GM12878 (cell line): Measurements from ENCODE around the gene ATP7A. TPM values are rescaled to one million over a fixed set of nuclear protein-coding genes. Genes with fewer than 3 reads are reported as not detected.

Experiments used
- ATAC-seq: fragments of 200-7000 bp; cut with Tn5 transposase; 3 replicates; pipeline ENCODE4 v1.9.1; 2020; ENCODE audit warnings: mild to moderate bottlenecking, moderate library complexity
- BruUV-seq: library from RNA; stranded (reverse); fragments of 400-500 nt; replicated peaks from 2 replicates; lab custom pipeline; 2021; lab: Mats Ljungman, UMichigan
- CTCF ChIA-PET: fragments of 300-600 bp; sonication (Branson Sonifier 250); formaldehyde crosslinking; extraction: SDS; loops from one replicate; lab custom pipeline; 2021; ENCODE audit warnings: inconsistent platforms; lab: Yijun Ruan, JAX
- POLR2A ChIA-PET: fragments of 350-600 bp; formaldehyde crosslinking; extraction: SDS; loops from one replicate; lab custom pipeline; 2021; ENCODE audit warnings: inconsistent platforms; lab: Charles Lee
- RAD21 ChIA-PET: fragments of 300-600 bp; sonication (Branson Sonifier 250); formaldehyde crosslinking; loops from one replicate; lab custom pipeline; 2023; ENCODE audit warnings: antibody characterized with exemption; ENCODE audit not compliant: unreplicated experiment; lab: Charles Lee
- SMC1A ChIA-PET: fragments of 300-600 bp; sonication (Branson Sonifier 250); formaldehyde crosslinking; loops from one replicate; lab custom pipeline; 2023; ENCODE audit not compliant: unreplicated experiment, uncharacterized antibody; lab: Charles Lee
- DNase-seq: peaks from one replicate; pipeline ENCODE4 v3.0.0-alpha.2; 2011; ENCODE audit warnings: low read depth, low spot score
- FAIRE-seq: peaks from 3 replicates; lab custom pipeline; 2011; peaks lifted over from hg19 to GRCh38; lab: Jason Lieb, UNC
- H2AFZ ChIP-seq: 2 replicates; pipeline ENCODE4 v1.6.0; 2011; ENCODE audit warnings: low read depth, low read length, control low read depth; ENCODE audit not compliant: control insufficient read depth
- H3K27ac ChIP-seq: 2 replicates; pipeline ENCODE4 v1.5.1; 2011; ENCODE audit warnings: control low read depth; ENCODE audit not compliant: control insufficient read depth, insufficient read depth
- H3K27me3 ChIP-seq, 2 experiments: replicated peaks in 1 of 2; 2 replicates each; pipeline versions ENCODE4 v1.6.0 to v1.6.1; 2011; ENCODE audit warnings: low read length in 1 of 2; ENCODE audit not compliant: control insufficient read depth in 2 of 2, insufficient read depth in 2 of 2
- H3K36me3 ChIP-seq, 2 experiments: 2 replicates each; pipeline ENCODE4 v1.5.1; 2011; ENCODE audit warnings: low read length in 1 of 2; ENCODE audit not compliant: control insufficient read depth in 2 of 2, insufficient read depth in 2 of 2
- H3K4me1 ChIP-seq: 2 replicates; pipeline ENCODE4 v1.6.1; 2011; ENCODE audit warnings: mild to moderate bottlenecking, low read length, moderate library complexity, mixed read lengths; ENCODE audit not compliant: control insufficient read depth, insufficient read depth
- H3K4me2 ChIP-seq: 2 replicates; pipeline ENCODE4 v1.6.0; 2011; ENCODE audit warnings: control low read depth; ENCODE audit not compliant: control insufficient read depth, insufficient read depth
- H3K4me3 ChIP-seq: fragments of 200-600 bp; sonication (generic); 2 replicates; pipeline ENCODE4 v1.5.1; 2016
- H3K79me2 ChIP-seq: 2 replicates; pipeline ENCODE4 v1.6.0; 2011; ENCODE audit warnings: low read length; ENCODE audit not compliant: control insufficient read depth, insufficient read depth
- H3K9ac ChIP-seq: 2 replicates; pipeline ENCODE4 v1.8.0; 2011; ENCODE audit warnings: low read length, control low read depth, mixed read lengths; ENCODE audit not compliant: control insufficient read depth, insufficient read depth
- H3K9me3 ChIP-seq: replicated peaks from 3 replicates; pipeline ENCODE4 v1.5.1; 2011; ENCODE audit warnings: mild to moderate bottlenecking, low read length; ENCODE audit not compliant: control insufficient read depth, insufficient read depth
- H4K20me1 ChIP-seq: 2 replicates; pipeline ENCODE4 v1.6.0; 2011; ENCODE audit not compliant: control insufficient read depth, insufficient read depth
- ATF3 ChIP-seq: IDR thresholded peaks from 2 replicates; pipeline ENCODE4 v1.6.1; 2011; ENCODE audit warnings: low read depth, mild to moderate bottlenecking, low read length, moderate library complexity, borderline replicate concordance; ENCODE audit errors: extremely low read depth
- BACH1 ChIP-seq: fragments of 450-650 bp; IDR thresholded peaks from 2 replicates; pipeline ENCODE4 v1.6.1; 2017; ENCODE audit warnings: mild to moderate bottlenecking, borderline replicate concordance
- BMI1 ChIP-seq: fragments of 450-650 bp; IDR thresholded peaks from 2 replicates; pipeline ENCODE4 v1.6.1; 2016; ENCODE audit warnings: mild to moderate bottlenecking, moderate library complexity, borderline replicate concordance
- CEBPB ChIP-seq, 2 experiments: fragments of 150-350 bp in 1 of 2; IDR thresholded peaks; 2 replicates each; pipeline ENCODE4 v1.6.1; 2012 to 2014; ENCODE audit warnings: low read depth in 2 of 2, low read length in 2 of 2, borderline replicate concordance in 1 of 2, inconsistent platforms in 1 of 2
- CTCF ChIP-seq, 3 experiments: IDR thresholded peaks in 2 of 3; conservative IDR thresholded peaks in 1 of 3; 2 replicates each; pipeline ENCODE4 v1.5.1; 2011; ENCODE audit warnings: low read depth in 3 of 3, low read length in 3 of 3, mild to moderate bottlenecking in 3 of 3, control low read depth in 2 of 3, moderate library complexity in 2 of 3, inconsistent platforms in 1 of 3, mixed read lengths in 1 of 3; ENCODE audit not compliant: control insufficient read depth in 2 of 3, insufficient read depth in 1 of 3; ENCODE audit errors: extremely low read depth in 1 of 3
- DPF2 ChIP-seq: fragments of 450-650 bp; IDR thresholded peaks from 2 replicates; pipeline ENCODE4 v1.6.1; 2017; ENCODE audit warnings: mild to moderate bottlenecking
- IKZF1 ChIP-seq: fragments of 450-650 bp; conservative IDR thresholded peaks from 2 replicates; pipeline ENCODE4 v1.6.1; 2017; ENCODE audit warnings: antibody characterized with exemption, mild to moderate bottlenecking
- KLF5 ChIP-seq: fragments of 450-650 bp; IDR thresholded peaks from 2 replicates; pipeline ENCODE4 v1.6.1; 2014; ENCODE audit warnings: mild to moderate bottlenecking; ENCODE audit not compliant: partially characterized antibody
- MXI1 ChIP-seq: fragments of 150-350 bp; IDR thresholded peaks from 2 replicates; pipeline ENCODE4 v1.6.1; 2011; ENCODE audit warnings: low read depth, mild to moderate bottlenecking, inconsistent platforms, low read length, improper control_type of control experiment
- NFIC ChIP-seq: IDR thresholded peaks from 2 replicates; pipeline ENCODE4 v1.6.1; 2012; ENCODE audit warnings: low read depth, mild to moderate bottlenecking, inconsistent platforms, low read length, moderate library complexity
- PAX8 ChIP-seq: fragments of 450-650 bp; IDR thresholded peaks from 2 replicates; pipeline ENCODE4 v1.6.1; 2017; ENCODE audit warnings: mild to moderate bottlenecking, moderate library complexity
- POLR2AphosphoS2 ChIP-seq: IDR thresholded peaks from 2 replicates; pipeline ENCODE4 v1.6.1; 2011; ENCODE audit warnings: low read depth, mild to moderate bottlenecking, low read length, improper control_type of control experiment, moderate library complexity
- POU2F2 ChIP-seq: IDR thresholded peaks from 3 replicates; pipeline ENCODE4 v1.6.1; 2011; ENCODE audit warnings: low read depth, mild to moderate bottlenecking, low read length, borderline replicate concordance
- RBBP5 ChIP-seq: fragments of 200-600 bp; sonication (generic); conservative IDR thresholded peaks from 2 replicates; pipeline ENCODE4 v1.6.1; 2016
- RCOR1 ChIP-seq: conservative IDR thresholded peaks from 2 replicates; pipeline ENCODE4 v1.6.1; 2012; ENCODE audit warnings: low read depth, low read length, improper control_type of control experiment
- SMARCA5 ChIP-seq: fragments of 450-650 bp; IDR thresholded peaks from 2 replicates; pipeline ENCODE4 v1.6.1; 2017; ENCODE audit warnings: mild to moderate bottlenecking
- USF1 ChIP-seq: IDR thresholded peaks from 2 replicates; pipeline ENCODE4 v1.6.1; 2011; ENCODE audit warnings: borderline replicate concordance, low read depth, mild to moderate bottlenecking, moderate library complexity, mixed read lengths, low read length; ENCODE audit not compliant: insufficient read depth; ENCODE audit errors: extremely low read length
- ZNF207 ChIP-seq: fragments of 450-650 bp; IDR thresholded peaks from 2 replicates; pipeline ENCODE4 v1.6.1; 2014; ENCODE audit warnings: antibody characterized with exemption, mild to moderate bottlenecking, borderline replicate concordance
- ZZZ3 ChIP-seq: IDR thresholded peaks from 2 replicates; pipeline ENCODE4 v1.6.1; 2011; ENCODE audit warnings: low read depth; ENCODE audit not compliant: control insufficient read depth, insufficient read length
- WGBS: methylation state at CpG from one replicate; pipeline ENCODE4 v1.1.6; 2016; ENCODE audit warnings: low lambda C conversion rate; ENCODE audit not compliant: insufficient replicate concordance, insufficient coverage; ENCODE audit errors: missing lambda C conversion rate; 5-methylcytosine and 5-hydroxymethylcytosine counted together
- in situ Hi-C: fragments of 300-500 bp; cut with MboI; formaldehyde crosslinking; loops from 9 replicates; pipeline ENCODE4 v1.14.3; 2018; ENCODE audit warnings: mixed read lengths
- intact Hi-C: fragments of 100-400 bp; cut with micrococcal nuclease; formaldehyde crosslinking; loops from one replicate; pipeline ENCODE4 v1.14.2; 2022; ENCODE audit not compliant: unreplicated experiment
- polyA plus RNA-seq, 11 experiments: library from polyadenylated mRNA; depleted of rRNA in 4 of 11; unstranded in 6 of 11; stranded (reverse) in 5 of 11; fragments of >200 nt; fragmentation: Nextera tagmentation in 4 of 11; fragmentation: Illumina TruSeq in 1 of 11; extraction: Ambion mirVana in 4 of 11; extraction: Trizol in 1 of 11; gene quantifications; 1 replicate in 1 of 11; 2 replicates in 10 of 11; pipeline versions ENCODE4 v1.2.1 to v1.2.3, GENCODE V29; 2011 to 2016; ENCODE audit warnings: inconsistent platforms in 2 of 11, missing spikeins in 2 of 11, low read depth in 1 of 11
- total RNA-seq, 4 experiments: library from RNA; depleted of rRNA in 3 of 4; stranded (reverse); fragments of >200 nt in 3 of 4; fragmentation: Illumina TruSeq in 1 of 4; extraction: Trizol in 1 of 4; gene quantifications; 2 replicates each; pipeline versions ENCODE4 v1.2.1 to v1.2.3, GENCODE V29; 2013 to 2021

ATP7A gene
- total and polyA plus RNA-seq, 10 of the 15 experiments (the other 5 are each of a cell fraction or from before 2014, with no cell fraction given) = 2.5 to 12.0 (median 7.6) TPM

DNA sequence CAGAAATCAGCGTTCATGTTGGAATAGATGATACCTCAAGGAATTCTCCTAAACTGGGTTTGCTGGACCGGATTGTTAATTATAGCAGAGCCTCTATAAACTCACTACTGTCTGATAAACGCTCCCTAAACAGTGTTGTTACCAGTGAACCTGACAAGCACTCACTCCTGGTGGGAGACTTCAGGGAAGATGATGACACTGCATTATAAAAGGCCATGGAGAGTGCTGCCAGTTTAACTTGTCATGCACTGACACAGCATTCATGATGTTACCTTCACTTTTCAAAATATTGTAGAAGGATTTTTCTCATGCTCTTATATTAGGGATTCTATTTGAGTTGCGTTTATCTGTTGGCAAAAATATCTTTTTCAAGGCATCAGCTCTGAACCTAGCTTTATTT, 135.9 kb downstream of the ATP7A start (continued):
- TF ChIP-seq USF1 (no peak), SMARCA5 (no peak)

GRCh38 chrX:78048052-78048451, 137.6 kb downstream of the ATP7A start:
- in situ Hi-C loops (no loop called here), intact Hi-C loops (no loop called here)
- H3K36me3 ChIP-seq = no peaks in the 10 kb centered on the region
- H3K4me1 ChIP-seq = no peaks in the 10 kb centered on the region
- H3K79me2 ChIP-seq = no peaks in the 10 kb centered on the region
- no peak overlapping the region for H3K4me2 ChIP-seq
- RAD21 ChIA-PET = no interaction called here
- CTCF ChIA-PET = interaction anchor here (1.2 to 2.1 kb wide), 2 partner anchors 18 to 33 kb away, joined by 3 to 12 read pairs; no protein-coding TSS in a partner anchor
- SMC1A ChIA-PET = interaction anchor here (0.6 to 2.3 kb wide), 4 partner anchors 15 to 45 kb away, joined by 3 to 6 read pairs (median 3); no protein-coding TSS in a partner anchor
- BruUV-seq = no TSS peak
- H3K27me3 ChIP-seq = no peaks in the 10 kb centered on the region
- ATAC-seq (no peak), FAIRE-seq (no peak), DNase-seq (no peak)
- no peaks in the 10 kb centered on the region; the same call in 2 of the 3 replicates for H3K9me3 ChIP-seq
- H3K9ac ChIP-seq = no peak overlapping the region
- POLR2A ChIA-PET = no interaction called here
- 43% methylated on average over 2 of the region's 2 CpGs for WGBS
- TF ChIP-seq PAX8 (no peak), ZZZ3 (no peak), CEBPB (IDR thresholded peaks at IDR 0.05; ENCODE audit: borderline replicate concordance in 1 of 2, low read depth in 2 of 2, low read length in 2 of 2) (no peak), POU2F2 (no peak), BMI1 (no peak), MXI1 (no peak), RCOR1 (no peak), DPF2 (no peak), BACH1 (no peak), ATF3 (no peak), RBBP5 (no peak), KLF5 (no peak), POLR2AphosphoS2 (no peak), ZNF207 (no peak), NFIC (no peak), CTCF (IDR thresholded peaks at IDR 0.05 in 2 of 3, conservative IDR thresholded peaks at IDR 0.05 in 1 of 3; ENCODE audit: control insufficient read depth in 2 of 3, extremely low read depth in 1 of 3, insufficient read depth in 1 of 3, low read depth in 3 of 3, low read length in 3 of 3) (no peak), IKZF1 (no peak)
- no peak overlapping the region for H3K27ac ChIP-seq
- no peak overlapping the region for H3K4me3 ChIP-seq
- H2AFZ ChIP-seq = no peak overlapping the region
- no peaks in the 10 kb centered on the region for H4K20me1 ChIP-seq
